ENCODE results near the gene MKI67. TPM values are rescaled to one million over a fixed set of nuclear protein-coding genes. Genes with fewer than 3 reads are reported as not detected.
"Not testable (repeated sequence)": the region's sequence is repeated elsewhere in the genome, so short reads cannot be mapped to it uniquely, and the experiment has no call there.

The MKI67 gene
- polyA plus RNA-seq, 1 of the 3 experiments (the other 2 are of a cell fraction), result 7.5 TPM

GRCh38 chr10:128095753-128096469, 30.3 kb downstream of the MKI67 start:
- peaks cover 9% of the 10 kb centered on the region; the same call in 1 of the 2 replicates for H4K20me1 ChIP-seq (ENCODE audit: insufficient read depth)
- no peaks in the 10 kb centered on the region; the same call in 1 of the 2 replicates for H3K79me2 ChIP-seq (ENCODE audit: insufficient read depth)
- no peaks in the 10 kb centered on the region; a peak in 1 of 4 replicates for H3K4me1 ChIP-seq (ENCODE audit: control insufficient read depth in 1 of 2, insufficient read depth in 2 of 2, low read depth in 1 of 2, low read length in 1 of 2)
- TF ChIP-seq NFIC (IDR thresholded peaks at IDR 0.05; ENCODE audit: borderline replicate concordance) (no peak), CTCF (IDR thresholded peaks at IDR 0.05) (no peak)
- no peaks in the 10 kb centered on the region for H3K27me3 ChIP-seq (ENCODE audit: insufficient read depth)
- no peak overlapping the region for H3K27ac ChIP-seq (ENCODE audit: low read depth in 2 of 2, low read length in 1 of 2)
- H3K9me3 ChIP-seq, result no peaks in the 10 kb centered on the region
- peaks cover 6% of the 10 kb centered on the region for H3F3A ChIP-seq (replicated peaks; ENCODE audit: insufficient read depth)
- no peak overlapping the region for H3K4me2 ChIP-seq
- DNase-seq, result no peak
- POLR2A ChIA-PET, result no interaction called here
- WGBS (ENCODE audit: low lambda C conversion rate), result 93% methylated on average over 10 of the region's 11 CpGs
- H3K9me2 ChIP-seq, result no peaks in the 10 kb centered on the region
- CTCF ChIA-PET, result interaction anchor here (0.6 to 1.6 kb wide), 3 partner anchors 53 to 1876 kb away, joined by 3 read pairs; no protein-coding TSS in a partner anchor
- H2AFZ ChIP-seq (ENCODE audit: low read depth), result no peak overlapping the region
- H3K9ac ChIP-seq, result no peak overlapping the region
- H3K4me3 ChIP-seq (ENCODE audit: low read depth in 2 of 2, low read length in 1 of 2), result no peak overlapping the region
- H3K36me3 ChIP-seq (replicated peaks in 1 of 2; ENCODE audit: control insufficient read depth in 1 of 2, insufficient read depth in 2 of 2, low read length in 1 of 2), result peaks cover 4 to 30% of the 10 kb centered on the region in 2 experiments

- Histone ChIP-seq H3K27ac (ENCODE audit: low read depth in 2 of 2, low read length in 1 of 2) (no peak overlapping the region), H3K27me3 (ENCODE audit: insufficient read depth) (no peaks in the 10 kb centered on the region), H3K4me1 (ENCODE audit: control insufficient read depth in 1 of 2, insufficient read depth in 2 of 2, low read depth in 1 of 2, low read length in 1 of 2) (no peaks in the 10 kb centered on the region; a peak in 1 of 4 replicates), H3K9ac (no peak overlapping the region), H3K9me3 (no peaks in the 10 kb centered on the region), H3K9me2 (no peaks in the 10 kb centered on the region), H3K79me2 (ENCODE audit: insufficient read depth) (no peaks in the 10 kb centered on the region; the same call in 1 of the 2 replicates), H3K36me3 (replicated peaks in 1 of 2; ENCODE audit: control insufficient read depth in 1 of 2, insufficient read depth in 2 of 2, low read length in 1 of 2) (peaks cover 0 to 23% of the 10 kb centered on the region in 2 experiments), H2AFZ (ENCODE audit: low read depth) (no peak overlapping the region), H3F3A (replicated peaks; ENCODE audit: insufficient read depth) (peaks cover 6% of the 10 kb centered on the region), H3K4me2 (no peak overlapping the region), H3K4me3 (ENCODE audit: low read depth in 2 of 2, low read length in 1 of 2) (no peak overlapping the region), H4K20me1 (ENCODE audit: insufficient read depth) (peaks cover 9% of the 10 kb centered on the region; the same call in 1 of the 2 replicates)
- ChIA-PET POLR2A (no interaction called here), CTCF (interaction anchor here (0.6 to 0.7 kb wide), 3 partner anchors 17 to 1876 kb away, joined by 3 read pairs; no protein-coding TSS in a partner anchor)
- WGBS (ENCODE audit: low lambda C conversion rate), result 89% methylated on average over 11 of the region's 11 CpGs
- no peak for DNase-seq
- TF ChIP-seq RAD21 (IDR thresholded peaks at IDR 0.05; ENCODE audit: low read length) (no peak), NRF1 (IDR thresholded peaks at IDR 0.05; ENCODE audit: low read depth, low read length) (no peak), RFX5 (IDR thresholded peaks at IDR 0.05; ENCODE audit: low read length) (no peak), JUND (IDR thresholded peaks at IDR 0.05) (no peak), POLR2AphosphoS5 (IDR thresholded peaks at IDR 0.05; ENCODE audit: low read depth, low read length) (no peak), YY1 (IDR thresholded peaks at IDR 0.05; ENCODE audit: low read depth) (no peak), TAF1 (IDR thresholded peaks at IDR 0.05; ENCODE audit: borderline replicate concordance, low read depth, low read length) (no peak), SIN3A (IDR thresholded peaks at IDR 0.05; ENCODE audit: borderline replicate concordance, low read depth, low read length) (no peak), USF2 (IDR thresholded peaks at IDR 0.05; ENCODE audit: borderline replicate concordance, low read depth, low read length) (no peak), CTCF (IDR thresholded peaks at IDR 0.05) (no peak)
Measured at GRCh38 chr10:128095027-128095752, 31.0 kb downstream of the MKI67 start.

GRCh38 chr10:128094596-128094995, 31.6 kb downstream of the MKI67 start:
- POLR2A ChIA-PET; H3K4me3 ChIP-seq (ENCODE audit: low read depth in 2 of 2, low read length in 1 of 2); H4K20me1 ChIP-seq (ENCODE audit: insufficient read depth); H3K27ac ChIP-seq (ENCODE audit: low read depth in 2 of 2, low read length in 1 of 2); H2AFZ ChIP-seq (ENCODE audit: low read depth); H3K9me2 ChIP-seq; H3K27me3 ChIP-seq (ENCODE audit: insufficient read depth); H3K9me3 ChIP-seq; H3K4me1 ChIP-seq (ENCODE audit: control insufficient read depth in 1 of 2, insufficient read depth in 2 of 2, low read depth in 1 of 2, low read length in 1 of 2); H3K79me2 ChIP-seq (ENCODE audit: insufficient read depth); DNase-seq; H3K9ac ChIP-seq; H3F3A ChIP-seq (replicated peaks; ENCODE audit: insufficient read depth); H3K4me2 ChIP-seq: not testable (repeated sequence)
- peaks cover 0 to 17% of the 10 kb centered on the region in 2 experiments for H3K36me3 ChIP-seq (replicated peaks in 1 of 2; ENCODE audit: control insufficient read depth in 1 of 2, insufficient read depth in 2 of 2, low read length in 1 of 2)
- CTCF ChIA-PET, result interaction anchor here (0.6 kb wide), 1 partner anchor 16 kb away, joined by 3 read pairs; no protein-coding TSS in a partner anchor
- 95% methylated on average over 4 of the region's 4 CpGs for WGBS (ENCODE audit: low lambda C conversion rate)
